HG02852 (cell line): ENCODE results near the gene AXL.
"Not testable (repeated sequence)": the region's sequence is repeated elsewhere in the genome, so short reads cannot be mapped to it uniquely, and the experiment has no call there.

Source experiments
- ATAC-seq: cut with Tn5 transposase; IDR thresholded peaks from one replicate; pipeline ENCODE4 v1.9.1; 2021; ENCODE audit warnings: mild to moderate bottlenecking, moderate library complexity; ENCODE audit not compliant: unreplicated experiment

Gene AXL

DNA sequence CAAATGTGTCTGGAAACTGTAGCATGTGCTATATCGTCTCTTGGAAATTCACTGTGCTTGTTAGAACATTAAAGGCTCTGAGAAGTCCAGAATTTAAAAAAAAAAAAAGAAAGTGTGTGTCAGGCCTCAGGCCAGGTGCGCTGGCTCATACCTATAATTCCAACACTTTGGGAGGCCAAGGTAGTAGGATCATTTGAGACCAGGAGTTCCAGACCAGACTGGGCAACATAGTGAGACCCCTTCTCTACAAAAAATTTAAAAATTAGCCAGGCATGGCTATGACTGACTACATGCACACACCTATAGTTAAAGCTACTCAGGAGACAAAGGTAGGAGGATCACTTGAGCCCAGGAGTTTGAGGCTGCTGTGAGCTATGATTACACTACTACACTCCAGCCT is 50.0 kb downstream of the AXL start:
- ATAC-seq, result no peak

DNA sequence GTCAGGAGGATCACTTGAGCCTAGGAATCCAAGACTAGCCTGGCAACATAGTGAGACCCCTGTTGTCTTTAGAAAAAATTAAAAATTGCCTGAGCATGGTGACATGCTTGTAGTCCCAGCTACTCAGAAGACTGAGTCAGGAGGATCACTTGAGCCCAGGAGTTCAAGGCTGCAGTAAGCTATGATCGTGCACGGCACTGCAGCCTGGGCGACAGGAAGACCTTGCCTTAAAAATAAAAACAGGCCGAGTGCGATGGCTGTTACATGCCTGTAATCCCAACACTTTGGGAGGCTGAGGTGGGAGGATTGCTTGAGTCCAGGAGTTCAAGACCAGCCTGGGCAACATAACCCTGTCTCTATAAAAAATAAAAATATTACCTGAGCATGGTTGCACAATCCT is 50.5 kb downstream of the AXL start:
- no peak for ATAC-seq

DNA sequence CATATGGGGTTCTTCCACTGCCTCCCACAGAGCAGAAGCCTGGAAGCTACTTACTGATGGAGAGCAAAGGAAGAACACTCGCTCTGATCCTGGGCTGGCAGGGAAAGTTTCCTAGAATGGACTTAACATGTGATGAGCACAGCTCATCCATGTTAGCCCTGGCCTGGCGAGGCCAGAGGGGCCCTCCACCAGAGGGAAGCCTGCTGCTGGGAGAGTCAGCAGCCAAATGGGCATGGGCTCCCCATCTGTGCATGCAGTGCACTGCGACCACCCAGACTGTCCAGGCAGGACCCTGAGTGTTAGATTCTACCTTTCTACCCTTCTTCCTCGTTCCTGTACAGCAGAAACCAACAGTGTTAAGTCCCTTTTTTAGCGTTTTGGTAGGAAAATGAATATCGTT is 54.1 kb downstream of the AXL start:
- no peak for ATAC-seq

DNA sequence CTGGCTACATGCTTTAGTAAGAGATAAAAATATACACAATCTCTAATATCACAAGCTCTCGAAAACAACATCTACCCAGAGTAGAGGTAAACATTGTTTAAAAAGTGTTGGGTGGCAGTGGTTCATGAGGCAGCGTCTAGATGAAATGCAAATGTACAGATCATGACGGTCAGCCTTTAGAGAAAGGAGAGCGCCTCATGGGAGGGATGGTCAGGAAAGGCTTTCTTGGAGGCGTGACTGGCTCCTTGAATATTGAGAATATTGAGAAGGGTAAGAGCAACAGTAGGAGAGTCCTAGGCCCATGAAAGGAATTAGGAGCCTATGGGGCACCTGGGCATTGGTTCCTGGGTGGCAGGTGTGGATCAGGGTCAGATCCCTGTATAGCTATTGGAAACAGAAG is 55.8 kb downstream of the AXL start:
- no peak for ATAC-seq

DNA sequence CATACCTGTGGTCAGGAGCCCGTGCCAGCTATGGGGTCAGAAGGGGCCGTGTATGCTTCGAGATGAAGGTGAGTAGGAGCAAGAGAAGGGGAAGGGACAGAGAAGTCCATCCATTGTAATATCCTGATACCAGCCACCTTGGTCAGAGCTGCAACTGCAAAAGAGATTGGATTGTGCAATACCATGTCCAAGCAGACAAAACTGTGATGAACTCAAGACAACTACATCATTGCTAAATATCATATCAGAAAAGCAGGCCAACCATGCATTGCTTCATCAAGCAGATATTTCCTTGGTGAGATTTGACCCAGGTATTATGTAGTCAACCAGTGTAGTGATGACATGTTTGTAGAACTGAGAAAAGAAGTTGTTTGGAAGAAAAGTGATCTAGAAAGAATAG is 57.2 kb downstream of the AXL start:
- ATAC-seq, result no peak

DNA sequence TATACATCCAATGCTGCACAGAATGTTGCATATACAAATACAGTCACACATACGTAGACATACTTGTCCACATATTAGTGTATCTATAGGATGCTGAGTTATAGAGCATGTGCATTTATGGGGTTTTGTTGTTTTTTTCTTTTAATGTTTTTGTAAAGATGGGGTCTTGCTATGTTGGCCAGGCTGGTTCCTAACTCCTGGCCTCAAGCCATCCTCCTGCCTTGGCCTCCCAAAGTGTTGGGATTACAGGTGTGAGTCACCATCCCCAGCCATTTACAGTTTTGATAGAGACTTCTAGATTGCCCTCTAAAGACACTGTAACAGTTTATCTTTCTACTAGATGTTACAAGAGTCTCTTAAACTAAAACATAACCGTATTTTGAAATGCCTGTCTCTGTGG is 59.5 kb downstream of the AXL start:
- ATAC-seq, result no peak

DNA sequence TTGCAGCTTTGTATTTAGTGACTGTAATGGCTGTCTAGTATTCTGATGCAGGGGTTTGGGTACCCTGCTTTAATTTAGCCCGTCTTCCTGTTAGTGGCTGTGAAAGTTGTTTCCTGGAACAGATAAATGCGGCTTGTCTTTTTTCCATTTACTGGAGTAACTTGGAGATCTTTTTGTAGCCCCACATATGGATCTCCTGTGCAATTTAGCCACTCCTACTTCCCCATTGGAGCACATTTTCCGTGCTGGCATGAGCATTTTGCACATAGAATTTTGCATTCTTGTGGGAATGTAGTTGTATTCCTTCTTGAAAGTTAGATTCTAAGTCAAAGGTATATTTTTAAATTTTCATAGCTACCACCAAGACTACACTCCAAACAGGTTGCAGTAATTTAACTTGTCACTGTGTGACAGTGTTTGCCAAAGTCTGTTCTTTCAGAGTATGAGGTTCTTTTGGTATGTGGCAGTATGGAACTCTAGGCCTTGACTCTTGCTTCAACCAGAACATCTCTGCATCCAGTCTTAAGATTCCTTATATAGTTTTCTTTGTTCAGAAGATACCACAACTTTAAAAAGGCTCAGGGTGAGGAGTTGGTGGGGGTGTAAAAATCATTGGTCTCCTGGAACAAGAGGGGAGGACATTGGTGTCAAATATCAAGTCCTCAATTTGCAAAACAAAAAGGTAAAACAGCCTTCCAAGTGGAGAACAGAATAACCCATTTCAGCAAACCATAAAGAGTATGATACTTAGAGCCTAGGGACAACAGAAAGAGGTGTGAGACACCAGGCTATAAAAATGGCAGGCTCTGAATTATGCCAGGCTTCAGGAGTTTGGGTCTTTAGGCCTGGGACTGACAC is 69.9 kb downstream of the AXL start:
- no peak for ATAC-seq

DNA sequence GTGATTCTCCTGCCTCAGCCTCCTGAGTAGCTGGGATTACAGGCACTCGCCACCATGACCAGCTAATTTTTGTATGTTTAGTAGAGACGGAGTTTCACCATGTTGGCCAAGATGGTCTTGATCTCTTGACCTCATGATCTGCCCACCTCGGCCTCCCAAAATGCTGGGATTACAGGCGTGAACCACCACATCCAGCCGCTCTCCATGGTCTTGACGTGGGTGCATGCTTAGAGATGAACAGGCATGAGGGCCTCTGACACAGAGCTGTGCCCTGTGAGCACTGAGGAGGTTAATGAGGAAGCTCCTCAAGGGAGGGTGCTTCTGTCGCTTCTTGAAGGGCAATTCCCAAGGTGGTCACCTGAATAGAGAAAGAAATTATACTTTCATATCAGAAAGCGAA is 70.8 kb downstream of the AXL start:
- ATAC-seq, result not testable (repeated sequence)

DNA sequence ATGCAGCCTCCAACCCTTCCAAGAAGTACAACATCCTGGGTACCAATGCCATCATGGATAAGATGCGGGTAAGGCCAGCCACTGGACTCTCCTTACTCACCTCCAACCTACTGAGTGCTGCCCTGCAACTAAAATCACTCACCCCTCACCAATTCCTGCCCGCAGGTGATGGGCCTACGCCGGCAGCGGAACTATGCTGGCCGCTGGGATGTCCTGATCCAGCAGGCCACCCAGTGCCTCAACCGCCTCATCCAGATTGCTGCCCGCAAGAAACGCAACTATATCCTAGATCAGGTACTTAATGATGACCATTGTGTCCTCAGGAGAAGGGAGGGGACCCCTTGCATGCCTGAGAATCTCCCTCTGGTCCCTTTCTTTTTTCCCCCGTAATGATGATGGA is 75.4 kb downstream of the AXL start:
- ATAC-seq, result no peak

DNA sequence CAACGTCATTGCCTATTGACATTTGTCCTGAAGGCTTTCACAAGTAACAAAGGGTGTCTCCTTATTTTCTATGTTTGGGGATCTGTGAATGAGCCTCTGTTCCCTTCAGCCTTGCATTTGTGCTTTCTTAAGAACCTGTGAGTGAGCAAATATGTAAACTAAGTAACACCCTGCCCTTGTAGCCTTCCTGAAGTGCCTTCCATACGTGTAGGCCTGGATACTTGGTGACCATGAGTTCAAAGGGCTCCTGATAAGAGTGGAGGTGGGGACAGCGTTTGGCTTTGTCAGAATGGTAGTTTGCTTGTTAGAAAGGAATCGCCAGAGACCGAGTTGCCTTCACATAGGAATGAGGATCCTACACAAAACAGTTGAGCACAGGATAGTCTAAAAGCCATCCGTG is 76.5 kb downstream of the AXL start:
- ATAC-seq, result no peak

DNA sequence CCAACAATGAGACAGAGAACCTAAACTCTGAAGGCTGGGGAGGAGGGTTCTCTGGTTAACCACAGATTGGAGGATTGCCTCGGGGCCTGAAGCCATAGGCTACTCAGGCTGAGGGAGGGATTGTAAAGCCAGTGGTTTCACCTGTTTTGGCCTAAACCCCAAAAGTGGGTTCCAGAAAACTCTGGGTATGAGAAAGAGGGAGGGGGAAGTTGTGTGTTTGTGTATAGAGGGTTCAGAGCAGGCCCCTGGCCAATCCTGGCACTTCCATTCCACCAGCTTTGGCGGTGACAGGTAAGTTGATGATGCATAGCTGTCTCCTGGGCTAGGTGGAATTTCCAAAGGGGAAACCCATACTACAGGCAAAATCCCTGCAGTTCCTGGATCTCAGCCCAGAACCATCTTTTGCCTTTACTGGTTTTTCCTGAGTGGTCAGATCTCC is 77.4 kb downstream of the AXL start:
- no peak for ATAC-seq

DNA sequence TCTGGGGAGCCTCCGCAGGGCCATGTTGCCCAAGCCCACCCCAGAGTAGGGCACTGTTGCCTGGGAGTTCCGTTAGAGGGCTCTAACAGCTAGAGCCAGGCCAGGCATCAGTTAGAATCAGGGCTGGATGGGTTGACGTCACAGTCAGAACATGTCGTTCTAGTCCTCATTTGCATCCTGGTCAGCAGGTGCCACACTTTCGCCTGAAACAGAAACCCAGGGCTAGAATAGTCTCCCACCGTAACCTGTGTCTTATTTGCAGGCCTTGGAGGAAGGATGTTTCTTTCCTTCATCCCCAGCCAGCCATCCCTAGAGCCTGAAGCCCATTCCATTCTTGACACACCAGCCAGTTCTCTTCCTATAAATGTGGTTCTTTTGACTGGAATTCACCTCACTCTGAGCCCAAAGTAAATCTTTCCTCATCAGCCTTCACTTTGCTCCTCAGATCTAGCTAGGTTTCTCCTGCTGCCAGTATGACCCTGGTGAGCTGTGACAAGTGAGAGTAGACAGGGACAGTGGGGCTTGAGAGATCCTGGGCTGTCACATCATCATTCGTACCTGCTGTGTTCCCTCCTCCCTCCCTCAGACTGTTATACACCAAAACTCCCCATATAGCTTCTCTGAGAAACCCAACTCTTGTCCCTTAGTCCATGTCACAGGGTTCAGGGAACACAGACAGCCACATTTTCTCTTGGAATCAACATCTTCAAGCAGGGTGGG is 78.8 kb downstream of the AXL start:
- ATAC-seq, result peak; percentile 77

DNA sequence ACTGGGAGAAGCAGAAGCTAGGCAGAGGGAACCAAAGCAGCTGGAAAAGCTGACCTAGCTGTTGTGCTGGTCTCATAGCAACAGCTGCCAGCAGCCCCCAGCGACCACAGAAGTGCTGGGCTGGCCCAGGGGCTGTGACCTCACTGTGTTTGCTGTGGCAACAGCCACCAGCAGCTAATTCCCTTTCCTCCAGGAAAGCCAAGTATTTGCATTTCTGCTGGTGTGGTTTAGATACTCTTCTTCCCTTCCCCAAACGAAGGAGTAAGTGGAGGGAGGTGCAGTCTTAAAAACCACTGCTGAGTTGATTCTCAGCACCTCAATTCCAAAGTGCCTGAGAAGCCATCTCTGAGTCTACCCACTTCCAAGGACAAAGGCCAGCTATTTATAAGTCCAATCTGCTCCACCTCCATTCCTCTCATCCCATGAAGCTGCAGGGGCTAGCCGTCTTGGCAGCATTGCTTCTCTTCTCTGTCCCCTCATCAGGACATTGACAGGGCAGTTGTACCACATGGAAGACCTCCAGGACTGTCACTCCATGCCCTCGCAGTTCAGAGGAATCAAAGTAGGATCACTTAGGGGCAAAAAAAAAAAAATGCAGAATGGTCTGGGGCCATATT is 79.4 kb downstream of the AXL start:
- no peak for ATAC-seq

DNA sequence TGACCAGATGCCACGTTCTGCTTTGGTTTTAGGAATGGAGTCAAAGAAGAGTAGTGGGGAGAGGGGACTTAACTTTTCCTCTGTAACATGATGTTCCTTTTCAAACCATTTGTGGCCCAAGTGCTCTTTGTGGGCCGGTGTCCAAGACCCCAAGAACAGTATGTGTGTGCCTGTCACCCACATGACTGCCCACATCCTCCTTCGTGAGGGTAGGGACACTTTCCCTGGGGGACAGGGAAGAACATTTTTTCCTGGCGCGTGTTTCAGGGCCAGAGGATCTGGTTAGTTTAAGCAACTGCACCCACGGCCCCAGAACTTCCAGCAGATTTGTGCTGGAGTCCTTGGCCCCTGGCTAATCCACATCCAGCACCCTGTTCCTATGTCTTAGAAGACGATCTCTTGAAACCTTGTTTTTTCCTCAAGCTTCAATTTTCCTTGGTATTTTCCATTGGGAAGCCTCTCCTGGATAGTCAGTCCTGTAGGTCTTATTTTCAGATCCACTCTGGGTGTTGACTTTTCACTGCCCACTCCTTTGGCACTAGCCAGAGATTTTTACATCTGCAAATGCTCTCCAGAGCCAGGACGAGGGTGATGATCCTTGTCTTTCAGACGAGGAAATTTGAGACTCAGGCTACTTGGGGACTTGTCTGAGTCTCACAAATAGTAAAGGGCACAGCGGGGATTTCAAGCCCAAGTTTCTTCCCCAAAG is 80.2 kb downstream of the AXL start:
- ATAC-seq, result no peak

DNA sequence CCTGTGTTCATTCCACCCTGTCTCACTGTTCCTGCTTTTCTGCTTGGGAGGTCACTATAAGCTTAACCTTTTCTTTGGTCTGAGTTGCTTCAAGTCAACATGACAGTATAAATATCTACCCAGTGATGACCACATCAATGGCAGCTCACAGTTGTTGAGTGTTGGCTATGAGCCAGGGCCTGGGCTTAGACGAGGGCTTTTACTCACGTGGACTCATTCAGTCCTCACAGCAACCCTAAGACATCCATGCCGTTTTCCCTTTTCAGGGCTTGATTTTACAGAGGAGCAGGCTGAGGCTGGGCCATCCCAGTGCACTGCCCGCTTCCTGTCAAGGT is 80.7 kb downstream of the AXL start:
- no peak for ATAC-seq

DNA sequence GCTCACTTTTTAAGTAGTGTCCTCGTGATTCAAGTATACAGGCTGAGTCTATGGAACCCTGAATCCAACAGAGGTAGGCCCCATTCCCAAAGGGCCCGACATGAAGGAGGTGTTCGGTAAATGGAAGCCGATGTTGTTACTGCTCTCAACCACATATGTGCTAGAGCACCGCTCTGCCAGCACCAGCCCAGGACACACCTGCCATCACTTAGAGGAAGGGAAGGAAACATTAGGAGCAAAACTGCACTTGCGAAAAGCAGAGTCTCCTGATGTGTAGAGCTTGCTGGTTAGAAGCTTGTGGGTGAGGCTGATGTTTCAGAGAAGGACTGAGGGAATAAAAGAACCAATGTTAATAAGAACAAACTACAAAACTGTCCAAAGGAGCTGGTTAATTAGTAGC is 81.5 kb downstream of the AXL start:
- ATAC-seq, result no peak

DNA sequence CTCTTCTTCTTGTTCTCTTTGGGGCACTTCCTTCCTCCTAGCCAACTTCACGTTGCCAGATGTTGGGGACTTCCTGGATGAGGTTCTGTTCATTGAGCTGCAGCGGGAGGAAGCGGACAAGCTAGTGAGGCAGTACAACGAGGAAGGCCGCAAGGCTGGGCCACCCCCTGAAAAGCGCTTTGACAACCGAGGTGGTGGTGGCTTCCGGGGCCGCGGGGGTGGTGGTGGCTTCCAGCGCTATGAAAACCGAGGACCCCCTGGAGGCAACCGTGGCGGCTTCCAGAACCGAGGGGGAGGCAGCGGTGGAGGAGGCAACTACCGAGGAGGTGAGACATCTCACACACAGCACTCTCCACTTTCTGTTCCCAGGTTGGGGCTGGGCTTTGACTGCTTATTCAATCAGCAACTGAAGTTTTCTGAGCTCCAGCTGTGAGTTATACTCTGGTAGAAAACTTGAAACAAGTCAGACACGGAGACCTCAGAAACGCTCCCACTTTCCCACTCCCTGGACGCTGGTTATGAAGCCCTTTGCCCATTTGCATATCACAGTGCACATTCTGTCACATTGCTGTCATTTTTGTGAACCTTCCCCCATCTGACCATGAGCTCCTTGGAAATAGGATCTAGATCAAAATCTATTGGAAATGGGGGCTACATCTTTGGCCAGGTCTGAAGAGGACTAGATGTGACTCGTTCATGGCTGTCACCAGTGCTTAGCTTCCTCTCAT is 83.8 kb downstream of the AXL start:
- ATAC-seq, result peak; percentile 56

DNA sequence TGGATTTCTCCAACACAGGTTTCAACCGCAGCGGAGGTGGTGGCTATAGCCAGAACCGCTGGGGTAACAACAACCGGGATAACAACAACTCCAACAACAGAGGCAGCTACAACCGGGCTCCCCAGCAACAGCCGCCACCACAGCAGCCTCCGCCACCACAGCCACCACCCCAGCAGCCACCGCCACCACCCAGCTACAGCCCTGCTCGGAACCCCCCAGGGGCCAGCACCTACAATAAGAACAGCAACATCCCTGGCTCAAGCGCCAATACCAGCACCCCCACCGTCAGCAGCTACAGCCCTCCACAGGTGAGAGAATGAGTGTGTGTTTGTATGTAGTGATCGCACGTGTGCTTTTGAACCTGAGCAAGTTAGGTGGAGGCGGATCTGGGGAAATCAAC is 84.9 kb downstream of the AXL start:
- no peak for ATAC-seq

DNA sequence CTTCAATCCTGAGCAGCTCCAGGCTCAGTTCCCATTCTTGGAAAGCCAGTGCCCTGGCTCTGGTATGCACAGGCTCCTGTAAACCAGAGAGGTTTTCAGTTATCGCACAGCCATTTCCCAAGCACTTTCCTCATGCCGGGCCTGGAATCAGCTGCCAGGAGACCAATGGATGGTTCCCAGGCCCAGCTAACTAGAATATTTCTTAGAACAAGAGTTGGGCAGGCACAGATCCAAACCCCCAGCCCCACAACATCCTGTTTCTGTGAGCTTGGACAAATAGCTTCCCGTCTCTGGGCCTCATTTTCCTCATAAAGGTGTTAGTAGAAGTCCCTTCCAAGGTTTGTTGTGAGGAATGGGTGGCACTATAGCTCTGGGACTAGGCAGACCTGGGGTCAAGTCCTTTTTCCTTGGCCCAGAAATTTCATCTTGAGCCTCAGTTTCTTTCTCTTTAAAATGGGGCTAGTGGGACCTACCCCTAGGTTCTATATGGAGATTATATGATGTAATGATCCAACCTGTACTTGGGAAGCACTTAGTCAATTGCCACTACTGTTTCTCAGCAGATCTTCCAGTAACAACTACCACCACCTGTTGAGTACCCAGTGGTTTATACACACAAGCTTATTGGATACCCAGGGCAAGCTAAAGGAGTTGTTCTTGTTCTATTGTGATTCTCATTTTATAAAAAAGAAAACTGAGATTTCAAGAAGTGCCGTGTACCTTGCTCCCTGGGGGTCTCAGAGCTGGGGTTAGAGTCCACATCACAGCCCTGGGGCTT is 85.9 kb downstream of the AXL start:
- no peak for ATAC-seq
